DMS53 treated with DMSO at 0.1 percent for 48 hours (cell line): ENCODE measurements around the gene OPN3.
A peak's percentile ranks its signal among the peaks of the same experiment; 100 is the strongest.

ENCODE experiments used
- DNase-seq: peaks from one replicate; lab custom pipeline; 2025; ENCODE audit not compliant: unreplicated experiment; lab: John Stamatoyannopoulos, UW

Gene OPN3

GRCh38 chr1:241624935-241625334, 15.2 kb downstream of the OPN3 start:
- no peak for DNase-seq

DNA sequence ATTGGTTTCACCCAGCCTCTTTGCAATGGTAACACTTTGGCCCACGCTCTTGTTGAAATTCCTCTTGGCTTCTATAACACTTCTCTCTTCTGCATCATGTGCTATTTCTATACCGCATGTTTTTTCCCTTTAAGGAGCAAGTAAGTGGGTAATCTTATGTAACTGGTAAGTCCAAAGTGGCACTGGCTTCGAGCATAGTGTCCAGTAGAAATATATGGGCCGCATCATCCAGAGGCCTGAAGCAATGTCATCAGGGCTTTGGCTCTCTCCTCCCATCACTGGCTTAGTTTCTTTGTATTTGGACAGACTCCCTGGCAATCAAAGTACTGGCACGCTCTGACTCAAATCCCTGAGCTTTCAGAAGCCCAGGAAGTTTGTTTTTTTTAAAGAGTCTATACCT, 17.5 kb downstream of the OPN3 start:
- DNase-seq, result no peak

- no peak for DNase-seq
Observed at GRCh38 chr1:241617426-241617825, 22.7 kb downstream of the OPN3 start.

DNA sequence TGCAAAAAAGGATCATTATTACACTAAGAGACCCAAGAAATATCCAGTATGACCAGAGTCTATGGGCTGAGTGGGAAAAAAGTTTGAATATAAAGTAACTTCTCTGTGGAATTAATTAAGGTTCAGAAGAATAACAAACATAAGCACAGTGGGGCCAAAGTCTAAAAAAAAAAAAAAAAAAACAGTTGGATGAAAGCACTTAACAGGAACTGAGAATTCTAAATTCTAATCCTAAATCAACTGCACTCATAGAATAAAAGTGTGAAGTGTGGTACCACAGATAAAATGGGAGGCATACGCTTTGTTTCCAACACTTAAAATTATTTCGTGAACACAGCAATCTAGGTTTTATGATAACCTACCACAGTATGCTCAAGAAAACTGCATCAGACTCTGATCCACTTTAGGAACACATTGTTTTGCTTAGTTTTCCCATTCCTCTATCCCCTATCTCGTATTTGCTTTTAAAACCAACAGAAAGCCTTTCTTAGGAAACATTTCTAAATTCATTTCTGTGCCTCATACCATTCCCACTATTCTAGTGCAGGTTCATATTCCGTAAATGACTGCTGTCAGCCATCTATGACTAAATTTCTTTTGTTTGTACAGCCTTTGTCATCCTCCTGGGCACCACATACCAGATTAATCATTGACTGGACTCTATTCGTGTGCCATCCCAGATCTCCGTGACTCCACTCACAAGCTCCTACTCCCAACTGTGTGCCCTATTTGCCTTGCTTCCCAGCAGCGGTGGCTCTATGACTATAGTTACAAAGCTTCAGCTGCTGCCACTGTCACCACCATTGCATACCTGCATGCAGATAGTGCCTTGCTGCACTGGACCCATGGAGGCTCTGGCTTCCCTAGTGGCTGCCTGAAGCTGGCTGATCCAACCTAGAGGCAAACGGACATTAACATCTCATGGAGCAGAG, 24.9 kb downstream of the OPN3 start:
- peak; percentile 97 for DNase-seq

DNA sequence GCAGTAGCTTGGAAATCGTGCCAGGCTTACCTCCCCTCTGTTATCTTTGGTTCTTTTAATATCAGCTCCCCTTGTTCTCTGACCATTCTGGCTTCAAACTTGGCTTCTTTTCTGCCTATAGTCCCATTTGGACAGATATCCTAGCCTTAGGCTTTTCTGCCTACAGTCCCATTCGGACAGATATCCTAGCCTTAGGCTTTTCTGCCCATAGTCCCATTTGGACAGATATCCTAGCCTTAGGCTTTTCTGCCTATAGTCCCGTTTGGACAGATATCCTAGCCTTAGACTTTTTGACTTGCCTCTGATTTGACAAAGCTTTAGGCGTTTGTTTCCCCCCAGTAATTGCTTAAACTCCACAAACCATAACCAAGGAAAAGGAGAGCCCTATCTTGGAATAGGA, 25.6 kb downstream of the OPN3 start:
- DNase-seq, result no peak

DNA sequence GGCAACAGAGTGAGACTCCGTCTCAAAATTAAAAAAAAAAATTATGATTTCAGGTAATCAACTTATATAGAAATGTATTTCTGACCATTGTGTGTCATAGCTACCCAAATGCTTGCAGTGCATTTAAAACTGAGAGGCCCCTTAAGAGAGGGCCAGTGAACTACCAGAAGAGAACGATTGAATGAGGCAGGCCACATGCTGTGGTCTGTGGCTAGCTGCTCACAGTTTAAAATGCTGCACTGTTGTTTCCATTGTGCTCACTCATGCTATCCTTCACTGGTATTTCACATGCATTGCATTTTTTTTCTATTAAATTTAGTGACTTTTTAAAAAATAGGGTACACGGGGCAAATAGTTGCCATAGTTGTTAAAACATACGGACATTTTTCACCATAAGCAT, 26.0 kb downstream of the OPN3 start:
- DNase-seq, result no peak

- DNase-seq, result no peak
Observed at GRCh38 chr1:241612533-241613477, 27.4 kb downstream of the OPN3 start.

GRCh38 chr1:241611736-241612135, 28.4 kb downstream of the OPN3 start:
- no peak for DNase-seq

- peak; percentile 84 for DNase-seq
Observed at GRCh38 chr1:241611063-241611462, 29.1 kb downstream of the OPN3 start.

- DNase-seq, result peak; percentile 74
Observed at GRCh38 chr1:241610056-241610815, 29.9 kb downstream of the OPN3 start.

GRCh38 chr1:241608379-241609033, 31.7 kb downstream of the OPN3 start:
- no peak for DNase-seq

DNA sequence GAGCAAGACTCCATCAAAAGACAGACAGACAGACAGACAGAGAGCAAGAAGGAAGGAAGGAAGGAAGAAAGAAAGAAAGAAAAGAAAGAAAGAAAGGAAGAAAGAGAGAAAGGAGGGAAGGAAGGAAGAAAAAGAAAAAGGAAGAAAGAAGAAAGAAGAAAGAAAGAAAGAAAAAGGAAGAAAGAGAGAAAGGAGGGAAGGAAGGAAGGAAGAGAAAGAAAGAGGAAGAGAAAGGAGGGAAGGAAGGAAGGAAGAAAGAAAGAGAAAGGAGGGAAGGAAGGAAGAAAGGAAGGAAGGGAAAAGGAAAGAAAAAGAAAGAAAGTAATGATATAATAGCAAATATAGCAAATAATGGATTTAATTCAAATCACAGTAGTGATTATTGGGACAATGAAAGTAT, 32.7 kb downstream of the OPN3 start:
- DNase-seq, result no peak

GRCh38 chr1:241606544-241606943, 33.6 kb downstream of the OPN3 start:
- DNase-seq, result no peak

DNA sequence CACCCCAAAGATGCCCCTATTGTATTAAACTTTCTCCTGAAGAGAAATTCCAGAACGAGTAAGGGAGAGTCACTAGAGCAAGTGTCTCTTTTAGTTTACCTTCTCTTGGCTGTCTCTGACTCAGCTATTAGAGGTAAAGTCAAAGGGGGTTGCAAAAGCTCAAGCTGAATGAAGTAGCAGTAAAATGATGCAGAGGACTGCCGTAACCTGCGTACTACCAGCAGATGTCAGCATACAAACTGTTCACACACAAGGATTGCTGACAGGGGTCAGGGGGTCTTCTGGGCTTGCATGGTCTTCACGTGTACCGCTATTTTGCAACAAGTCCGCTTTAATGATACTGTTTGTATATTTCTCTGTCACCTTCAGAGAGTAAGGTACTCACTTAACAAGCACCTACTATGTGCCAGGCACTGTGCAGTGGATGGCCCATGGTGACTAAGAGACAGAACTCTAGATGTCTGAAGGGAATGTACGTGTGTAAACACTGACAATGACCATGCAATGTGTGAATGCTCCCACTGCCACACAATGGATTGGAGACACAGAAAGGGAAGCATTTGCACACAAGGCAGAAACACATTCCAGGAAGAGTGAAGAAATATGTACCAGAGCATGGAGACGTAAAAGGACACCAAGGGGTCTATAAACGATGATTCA, 34.9 kb downstream of the OPN3 start:
- no peak for DNase-seq

GRCh38 chr1:241603731-241604245, 36.4 kb downstream of the OPN3 start:
- no peak for DNase-seq

DNA sequence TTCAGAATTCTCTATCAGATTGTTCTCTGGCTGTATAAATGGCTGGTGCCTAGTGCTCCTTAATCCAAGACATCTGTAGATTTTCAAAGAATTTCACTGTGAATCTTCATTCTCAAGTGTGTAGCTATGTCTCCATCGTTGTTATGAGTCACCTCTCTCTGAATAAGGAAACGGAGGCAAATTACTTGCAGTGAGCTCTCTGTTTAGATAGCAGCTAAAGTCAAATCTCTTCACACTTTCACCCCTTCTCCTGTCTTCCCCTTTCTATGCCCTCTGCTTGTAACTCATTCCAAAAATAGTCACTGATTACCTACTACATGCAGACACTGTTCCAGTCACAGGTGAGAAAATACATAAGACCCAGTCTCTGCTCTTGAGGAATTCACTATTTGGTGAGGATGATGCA, 39.7 kb downstream of the OPN3 start:
- no peak for DNase-seq

DNA sequence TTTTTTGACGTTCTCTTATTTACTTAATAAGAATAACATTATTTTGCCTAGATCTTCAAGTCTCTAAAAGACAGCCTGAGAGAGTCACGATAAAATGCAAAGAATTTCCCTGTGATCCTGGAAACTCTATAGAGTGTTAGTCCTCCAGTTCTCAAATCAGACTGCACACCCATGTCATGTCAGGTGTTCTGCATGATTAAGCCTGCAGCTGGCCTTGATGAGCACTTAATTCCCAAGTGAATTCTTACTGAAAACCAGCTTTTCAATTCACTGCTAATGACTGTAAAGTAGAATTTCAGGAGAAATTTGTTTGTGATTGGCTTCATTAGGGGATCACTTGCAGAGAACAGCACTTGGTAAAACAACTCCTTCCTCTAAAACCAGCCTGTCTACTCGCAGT, 41.9 kb downstream of the OPN3 start:
- DNase-seq, result no peak

- DNase-seq, result no peak
Observed at GRCh38 chr1:241596633-241597032, 43.5 kb downstream of the OPN3 start.

- no peak for DNase-seq
Observed at GRCh38 chr1:241593186-241593585, 47.0 kb downstream of the OPN3 start.
